Mesothelial cell of epicardium (in vitro differentiated cells): Measurements from ENCODE around the gene STOML1. TPM values are rescaled to one million over a fixed set of nuclear protein-coding genes. Genes with fewer than 3 reads are reported as not detected.

Experiments used
- DNase-seq, 2 experiments: peaks; one replicate each; pipeline ENCODE4 v3.0.0; 2021; ENCODE audit warnings: low spot score in 2 of 2; ENCODE audit not compliant: unreplicated experiment in 2 of 2
- H3K27ac Mint-ChIP-seq: 2 replicates; pipeline ENCODE4 v1.8.0; 2021; ENCODE audit warnings: mixed read lengths
- H3K27me3 Mint-ChIP-seq: 2 replicates; pipeline ENCODE4 v1.8.0; 2021; ENCODE audit warnings: low read depth, mixed read lengths
- H3K36me3 Mint-ChIP-seq: 2 replicates; pipeline ENCODE4 v1.8.0; 2021; ENCODE audit warnings: mixed read lengths
- H3K4me1 Mint-ChIP-seq: 2 replicates; pipeline ENCODE4 v1.8.0; 2021; ENCODE audit warnings: mixed read lengths
- H3K4me3 Mint-ChIP-seq: 2 replicates; pipeline ENCODE4 v1.8.0; 2021; ENCODE audit warnings: mild to moderate bottlenecking, moderate library complexity, mixed read lengths
- H3K9me3 Mint-ChIP-seq: 2 replicates; pipeline ENCODE4 v1.8.0; 2021; ENCODE audit warnings: mixed read lengths
- CTCF ChIP-seq: fragments of 200-600 bp; sonication (generic); IDR thresholded peaks from one replicate; pipeline ENCODE4 v1.5.0; 2021; ENCODE audit warnings: antibody characterized with exemption; ENCODE audit not compliant: unreplicated experiment
- total RNA-seq: library from RNA; stranded (reverse); gene quantifications from 3 replicates; pipeline ENCODE4 v1.2.1, GENCODE V29; 2021

The STOML1 gene, protein sequence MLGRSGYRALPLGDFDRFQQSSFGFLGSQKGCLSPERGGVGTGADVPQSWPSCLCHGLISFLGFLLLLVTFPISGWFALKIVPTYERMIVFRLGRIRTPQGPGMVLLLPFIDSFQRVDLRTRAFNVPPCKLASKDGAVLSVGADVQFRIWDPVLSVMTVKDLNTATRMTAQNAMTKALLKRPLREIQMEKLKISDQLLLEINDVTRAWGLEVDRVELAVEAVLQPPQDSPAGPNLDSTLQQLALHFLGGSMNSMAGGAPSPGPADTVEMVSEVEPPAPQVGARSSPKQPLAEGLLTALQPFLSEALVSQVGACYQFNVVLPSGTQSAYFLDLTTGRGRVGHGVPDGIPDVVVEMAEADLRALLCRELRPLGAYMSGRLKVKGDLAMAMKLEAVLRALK
- 11.1 to 13.7 TPM (median 11.9 TPM) in 3 replicates for total RNA-seq

- peak within 1 kb of the TSS; percentile 53 for H3K27ac Mint-ChIP-seq
- peak within 1 kb of the TSS; percentile 89 for H3K4me3 Mint-ChIP-seq
- peaks cover 31% of the 10 kb centered on the region for H3K4me1 Mint-ChIP-seq
- H3K36me3 Mint-ChIP-seq: no peaks in the 10 kb centered on the region
- no peaks in the 10 kb centered on the region for H3K27me3 Mint-ChIP-seq
- no peaks in the 10 kb centered on the region for H3K9me3 Mint-ChIP-seq
- DNase-seq: peak; percentile 87 to 96
- peak; percentile 66 for TF ChIP-seq CTCF
These were observed at the start of gene STOML1 for GRCh38 chr15:73991726-73992593. TSS of gene STOML1 (minus strand) at chr15:73992295. CDS start at chr15:73992223, 72 bp downstream.

DNA sequence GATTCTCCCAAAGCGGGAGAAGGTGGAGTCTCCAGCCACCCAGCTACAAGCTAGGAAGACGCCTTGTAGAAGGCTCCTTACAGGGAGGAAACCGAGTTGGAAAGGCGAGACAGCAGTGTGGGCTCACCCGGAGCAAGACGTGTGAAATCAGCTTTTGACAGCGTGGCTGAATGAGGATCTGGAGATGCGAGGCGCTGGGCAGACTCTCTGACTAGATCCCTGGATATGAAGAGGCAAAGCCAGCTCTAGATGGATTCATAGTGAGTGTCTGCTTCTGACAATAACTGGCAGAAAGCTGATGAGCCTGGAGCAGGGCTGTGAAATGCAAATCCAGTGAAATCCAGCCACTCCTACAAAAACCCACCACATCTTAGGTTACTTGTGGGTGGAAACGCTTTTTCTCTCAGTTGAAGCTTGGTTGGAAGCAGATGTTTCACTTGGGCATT is 49.2 kb upstream of the STOML1 start:
- Mint-ChIP-seq H3K36me3 (peaks cover 3% of the 10 kb centered on the region), H3K4me1 (peaks cover 6% of the 10 kb centered on the region), H3K4me3 (no peak overlapping the region), H3K27me3 (no peaks in the 10 kb centered on the region), H3K27ac (no peak overlapping the region), H3K9me3 (no peaks in the 10 kb centered on the region)
- TF ChIP-seq CTCF: no peak
- no peak for DNase-seq

DNA sequence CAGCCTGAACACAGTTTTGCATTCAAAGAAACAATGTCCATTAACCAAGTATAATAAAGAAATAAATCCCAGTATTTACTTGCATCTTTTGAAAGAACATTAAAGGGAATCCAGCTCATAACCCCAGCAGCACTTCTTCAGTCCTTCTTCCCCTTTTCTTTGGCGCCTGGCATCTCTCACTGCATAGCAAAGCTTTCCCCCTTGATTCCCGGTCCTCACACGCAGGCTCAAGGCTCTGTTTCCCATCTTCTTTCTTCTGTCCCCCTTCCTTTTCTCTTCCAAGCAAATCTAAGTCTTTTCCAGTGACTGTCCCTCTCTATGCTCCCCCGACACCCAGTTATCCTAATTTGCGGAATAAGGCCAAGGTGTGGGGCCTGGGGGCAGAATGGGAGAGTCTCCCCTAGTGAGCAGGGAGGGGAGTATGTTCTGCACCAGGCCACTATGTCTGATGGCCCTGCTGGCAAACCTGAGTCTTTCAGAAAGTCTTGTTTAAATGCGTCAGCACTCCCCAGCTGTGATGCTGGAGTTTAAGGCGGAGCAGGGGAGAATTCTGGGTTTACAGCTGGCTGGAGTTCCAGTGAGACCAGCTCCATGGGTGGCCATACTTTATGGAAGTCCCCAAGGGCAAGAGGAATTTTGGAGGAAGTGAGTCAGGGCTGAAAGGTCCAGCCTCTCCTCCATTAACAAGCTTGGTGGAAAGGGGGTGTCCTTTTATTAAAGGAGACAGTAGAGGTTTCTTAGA is 48.2 kb upstream of the STOML1 start:
- Mint-ChIP-seq H3K4me3 (no peak overlapping the region), H3K36me3 (peaks cover 5% of the 10 kb centered on the region), H3K4me1 (peaks cover 6% of the 10 kb centered on the region), H3K27ac (no peak overlapping the region), H3K9me3 (no peaks in the 10 kb centered on the region), H3K27me3 (no peaks in the 10 kb centered on the region)
- DNase-seq: no peak
- no peak for TF ChIP-seq CTCF

- TF ChIP-seq CTCF: no peak
- peaks cover 6% of the 10 kb centered on the region for H3K4me1 Mint-ChIP-seq
- peaks cover 5% of the 10 kb centered on the region for H3K36me3 Mint-ChIP-seq
- H3K27ac Mint-ChIP-seq: no peak overlapping the region
- H3K4me3 Mint-ChIP-seq: no peak overlapping the region
- no peaks in the 10 kb centered on the region for H3K9me3 Mint-ChIP-seq
- H3K27me3 Mint-ChIP-seq: no peaks in the 10 kb centered on the region
- DNase-seq: no peak
These were observed 47.5 kb upstream of the STOML1 start for GRCh38 chr15:74039656-74040010.
